T-helper 2 cell treated with Interferon-gamma antibody and Interleukin-4, amounts not matched to agents 5 μg/mL and 100 μg/mL, for 36 hours (primary cell): Measurements from ENCODE around the gene GGA1.

Source experiments
- DNase-seq: peaks from one replicate; pipeline ENCODE4 v3.0.0; 2021; ENCODE audit warnings: low spot score
- H3K27ac Mint-ChIP-seq: one replicate; pipeline ENCODE4 v1.8.0; 2021; ENCODE audit warnings: mild to moderate bottlenecking, mixed read lengths
- H3K27me3 Mint-ChIP-seq: one replicate; pipeline ENCODE4 v1.8.0; 2021; ENCODE audit warnings: low read depth, mixed read lengths
- H3K36me3 Mint-ChIP-seq: one replicate; pipeline ENCODE4 v1.8.0; 2021; ENCODE audit warnings: low read depth, mixed read lengths
- H3K4me1 Mint-ChIP-seq: one replicate; pipeline ENCODE4 v1.8.0; 2021; ENCODE audit warnings: low read depth, mixed read lengths
- H3K4me3 Mint-ChIP-seq: one replicate; pipeline ENCODE4 v1.8.0; 2022; ENCODE audit warnings: mild to moderate bottlenecking, moderate library complexity, mixed read lengths
- H3K9me3 Mint-ChIP-seq: one replicate; pipeline ENCODE4 v1.8.0; 2021; ENCODE audit warnings: mixed read lengths

GGA1 gene

GRCh38 chr22:37635157-37635556 lies 26.5 kb downstream of the GGA1 start:
- Mint-ChIP-seq H3K27ac (peak overlapping the region; percentile 90), H3K36me3 (peaks cover 4% of the 10 kb centered on the region), H3K9me3 (no peaks in the 10 kb centered on the region), H3K27me3 (no peaks in the 10 kb centered on the region), H3K4me3 (peak overlapping the region; percentile 72), H3K4me1 (peaks cover 52% of the 10 kb centered on the region)
- no peak for DNase-seq

DNA sequence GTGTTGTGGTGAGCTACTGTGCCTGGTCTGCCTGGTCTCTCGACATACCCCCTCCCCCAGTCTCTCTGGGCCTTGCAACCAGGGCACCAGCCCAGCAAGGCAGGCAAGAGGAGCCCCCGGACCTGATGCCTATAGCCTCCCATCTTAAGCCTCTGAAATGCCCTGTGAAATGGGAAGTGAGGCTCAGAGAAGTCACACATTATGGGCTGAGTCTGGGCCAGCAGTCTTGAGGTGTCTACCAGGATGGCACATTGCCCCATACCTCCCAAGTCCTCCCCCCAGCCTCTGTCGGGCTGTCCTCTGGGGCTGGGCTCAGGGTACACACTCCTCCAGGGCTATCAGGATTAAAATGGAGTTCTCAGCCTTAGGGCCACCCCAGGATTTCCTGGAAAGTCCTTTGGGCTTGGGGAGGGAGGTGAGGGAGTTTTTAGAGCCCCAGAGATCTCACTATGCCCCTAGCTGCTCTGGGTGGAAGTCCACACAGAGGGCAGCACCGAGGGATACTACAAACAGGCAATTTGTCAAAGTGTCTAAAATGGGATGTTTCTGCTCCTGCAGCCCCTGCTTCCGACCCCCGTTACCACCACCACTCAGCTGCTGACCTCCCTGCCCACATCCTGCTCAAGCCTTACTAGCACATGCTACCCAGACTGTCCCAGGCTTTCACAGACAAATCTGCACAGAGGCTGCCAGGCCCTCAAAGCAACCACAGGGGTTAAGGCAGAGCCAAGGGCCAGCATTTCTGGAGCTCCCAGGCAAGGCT lies 27.7 kb downstream of the GGA1 start:
- peak overlapping the region; percentile 97 for H3K4me3 Mint-ChIP-seq
- no peaks in the 10 kb centered on the region for H3K27me3 Mint-ChIP-seq
- no peak for DNase-seq
- peak overlapping the region; percentile 80 for H3K27ac Mint-ChIP-seq
- H3K4me1 Mint-ChIP-seq, result peaks cover 52% of the 10 kb centered on the region
- no peaks in the 10 kb centered on the region for H3K9me3 Mint-ChIP-seq
- peaks cover 7% of the 10 kb centered on the region for H3K36me3 Mint-ChIP-seq

DNA sequence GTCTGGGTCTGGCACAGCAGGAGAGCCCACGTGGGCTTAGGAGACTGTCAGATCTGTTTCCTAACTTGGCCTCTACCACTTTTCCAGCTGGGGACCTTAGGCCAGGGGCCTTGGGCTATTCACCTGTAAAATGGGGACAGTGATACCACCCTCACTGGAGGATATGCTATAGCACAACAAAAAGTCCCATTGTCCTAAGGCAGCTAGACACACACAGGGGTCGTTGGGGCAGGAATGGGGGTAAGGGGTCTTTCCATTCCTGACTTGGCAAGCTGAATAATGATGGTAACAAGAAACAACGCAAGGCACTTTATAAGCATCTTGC lies 28.3 kb downstream of the GGA1 start:
- no peaks in the 10 kb centered on the region for H3K9me3 Mint-ChIP-seq
- peaks cover 12% of the 10 kb centered on the region for H3K36me3 Mint-ChIP-seq
- peaks cover 57% of the 10 kb centered on the region for H3K4me1 Mint-ChIP-seq
- H3K27ac Mint-ChIP-seq, result peak overlapping the region; percentile 80
- H3K27me3 Mint-ChIP-seq, result no peaks in the 10 kb centered on the region
- no peak for DNase-seq
- H3K4me3 Mint-ChIP-seq, result peak overlapping the region; percentile 97

- Mint-ChIP-seq H3K4me3 (peak overlapping the region; percentile 97), H3K4me1 (peaks cover 60% of the 10 kb centered on the region), H3K9me3 (no peaks in the 10 kb centered on the region), H3K27ac (peak overlapping the region; percentile 82), H3K27me3 (no peaks in the 10 kb centered on the region), H3K36me3 (peaks cover 25% of the 10 kb centered on the region)
- no peak for DNase-seq
These were observed 29.9 kb downstream of the GGA1 start for GRCh38 chr22:37638391-37639069.

GRCh38 chr22:37639070-37639760 lies 30.6 kb downstream of the GGA1 start, which contains the start of gene SH3BP1:
Gene SH3BP1, plus strand, starts transcription at chr22:37639669. Its CDS starts 119 bp downstream, at chr22:37639788.
- H3K4me3 Mint-ChIP-seq, result peak within 1 kb of the TSS; percentile 97
- DNase-seq, result peak; percentile 67
- H3K27me3 Mint-ChIP-seq, result no peaks in the 10 kb centered on the region
- H3K27ac Mint-ChIP-seq, result peak within 1 kb of the TSS; percentile 97
- H3K9me3 Mint-ChIP-seq, result no peaks in the 10 kb centered on the region
- peaks cover 28% of the 10 kb centered on the region for H3K36me3 Mint-ChIP-seq
- H3K4me1 Mint-ChIP-seq, result peaks cover 58% of the 10 kb centered on the region

DNA sequence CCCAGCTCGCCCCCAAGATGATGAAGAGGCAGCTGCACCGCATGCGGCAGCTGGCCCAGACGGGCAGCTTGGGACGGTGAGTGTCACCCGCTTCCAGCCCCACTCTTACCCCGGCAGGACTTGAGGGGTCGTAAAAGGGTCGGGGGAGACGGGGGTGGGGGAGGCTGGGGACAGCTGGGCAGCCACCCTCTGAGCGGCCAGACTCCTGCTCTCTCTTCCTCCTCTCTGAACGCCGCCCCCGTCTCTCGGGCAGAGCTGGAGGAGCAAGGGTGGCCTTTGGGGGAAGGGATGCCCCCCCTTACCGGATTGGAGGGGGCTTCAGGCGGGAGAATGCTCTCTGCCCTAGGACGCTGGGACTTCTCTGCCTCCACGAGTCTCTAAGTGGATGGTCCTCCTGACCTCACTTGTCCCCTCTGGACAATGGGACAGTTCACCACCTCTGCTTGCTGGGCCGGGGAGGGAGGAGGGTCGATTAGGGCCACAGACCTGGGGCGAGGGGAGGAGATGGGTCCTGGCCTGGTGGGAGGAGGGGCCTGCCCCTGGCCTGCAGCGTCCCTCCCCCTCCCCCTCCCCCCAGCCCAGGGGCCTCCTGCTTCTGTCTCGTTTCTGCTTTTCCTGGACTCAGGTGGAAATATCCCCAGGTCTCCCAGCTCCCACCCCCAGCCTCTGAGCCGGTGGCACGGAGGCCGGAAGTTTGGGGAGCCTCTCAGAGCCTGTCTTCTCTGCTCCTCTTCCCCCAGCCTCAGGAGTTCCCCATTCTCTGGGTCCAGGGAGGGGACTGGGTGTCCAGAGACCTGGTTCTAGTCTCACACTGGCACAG lies 31.3 kb downstream of the GGA1 start:
- no peaks in the 10 kb centered on the region for H3K9me3 Mint-ChIP-seq
- peaks cover 34% of the 10 kb centered on the region for H3K36me3 Mint-ChIP-seq

GRCh38 chr22:37640591-37641560 lies 32.2 kb downstream of the GGA1 start:
- DNase-seq, result no peak
- Mint-ChIP-seq H3K9me3 (no peaks in the 10 kb centered on the region), H3K4me1 (peaks cover 50% of the 10 kb centered on the region), H3K4me3 (peak overlapping the region; percentile 97), H3K27me3 (no peaks in the 10 kb centered on the region), H3K27ac (peak overlapping the region; percentile 97), H3K36me3 (peaks cover 41% of the 10 kb centered on the region)

More for the DNA sequence above, 31.3 kb downstream of the GGA1 start:
- Mint-ChIP-seq H3K4me3 (peak overlapping the region; percentile 97), H3K27ac (peak overlapping the region; percentile 97), H3K27me3 (no peaks in the 10 kb centered on the region), H3K4me1 (peaks cover 50% of the 10 kb centered on the region)
- no peak for DNase-seq

DNA sequence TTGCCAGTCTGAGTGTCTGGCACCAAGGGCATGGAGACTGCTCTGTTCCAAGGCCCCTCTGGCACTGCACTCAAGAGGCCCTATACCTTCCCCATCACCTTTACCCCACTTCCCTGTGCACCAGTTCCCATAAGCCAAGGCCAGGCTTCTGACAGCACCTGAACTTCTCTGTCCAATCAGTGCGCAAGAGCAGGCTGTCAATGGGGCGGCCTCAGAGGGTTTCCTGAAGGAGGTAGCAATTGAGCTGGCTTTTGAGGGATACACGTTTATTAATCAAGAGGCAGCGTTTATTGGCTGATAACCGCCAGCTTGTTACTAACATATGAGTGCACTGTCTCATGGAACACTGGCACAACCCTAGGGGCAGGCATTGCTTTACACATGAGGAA lies 32.9 kb downstream of the GGA1 start:
- Mint-ChIP-seq H3K36me3 (peaks cover 43% of the 10 kb centered on the region), H3K4me1 (peaks cover 43% of the 10 kb centered on the region), H3K9me3 (no peaks in the 10 kb centered on the region), H3K27me3 (no peaks in the 10 kb centered on the region), H3K4me3 (peak overlapping the region; percentile 97), H3K27ac (peak overlapping the region; percentile 26)
- no peak for DNase-seq

GRCh38 chr22:37643225-37643847 lies 34.7 kb downstream of the GGA1 start:
- DNase-seq, result peak; percentile 73
- Mint-ChIP-seq H3K27ac (peak overlapping the region; percentile 62), H3K4me1 (peaks cover 26% of the 10 kb centered on the region), H3K27me3 (no peaks in the 10 kb centered on the region), H3K36me3 (peaks cover 56% of the 10 kb centered on the region), H3K4me3 (peak overlapping the region; percentile 61), H3K9me3 (no peaks in the 10 kb centered on the region)

DNA sequence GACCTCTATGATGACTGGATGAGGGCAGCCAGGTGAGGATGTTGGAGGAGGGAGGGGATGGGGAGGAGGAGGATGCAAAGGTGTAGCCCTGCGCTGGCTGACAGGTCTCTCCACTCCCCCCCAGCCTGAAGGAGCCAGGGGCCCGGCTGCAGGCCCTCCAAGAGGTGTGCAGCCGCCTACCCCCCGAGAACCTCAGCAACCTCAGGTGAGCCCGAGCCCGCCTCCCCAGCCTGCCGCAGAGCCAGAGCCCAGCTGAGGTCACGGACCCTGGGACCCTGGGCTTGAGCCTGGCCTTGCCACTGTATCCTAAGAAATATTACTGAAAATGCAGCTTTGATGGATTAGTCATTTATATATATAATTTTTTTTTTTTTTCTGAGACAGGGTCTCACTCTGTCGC lies 38.7 kb downstream of the GGA1 start:
- Mint-ChIP-seq H3K27ac (no peak overlapping the region), H3K27me3 (no peaks in the 10 kb centered on the region), H3K36me3 (peaks cover 68% of the 10 kb centered on the region), H3K4me1 (peaks cover 13% of the 10 kb centered on the region), H3K9me3 (no peaks in the 10 kb centered on the region), H3K4me3 (no peak overlapping the region)
- no peak for DNase-seq

- DNase-seq, result no peak
- Mint-ChIP-seq H3K4me3 (no peak overlapping the region), H3K9me3 (no peaks in the 10 kb centered on the region), H3K27ac (no peak overlapping the region), H3K4me1 (peaks cover 8% of the 10 kb centered on the region), H3K36me3 (peaks cover 66% of the 10 kb centered on the region), H3K27me3 (no peaks in the 10 kb centered on the region)
These were observed 39.3 kb downstream of the GGA1 start for GRCh38 chr22:37647928-37648327.

GRCh38 chr22:37650463-37651136 lies 42.0 kb downstream of the GGA1 start:
- peaks cover 58% of the 10 kb centered on the region for H3K36me3 Mint-ChIP-seq
- no peak for DNase-seq
- H3K4me3 Mint-ChIP-seq, result no peak overlapping the region
- no peaks in the 10 kb centered on the region for H3K4me1 Mint-ChIP-seq
- H3K27ac Mint-ChIP-seq, result no peak overlapping the region
- no peaks in the 10 kb centered on the region for H3K27me3 Mint-ChIP-seq
- H3K9me3 Mint-ChIP-seq, result no peaks in the 10 kb centered on the region
